Measurements from ENCODE around the gene ALPP. TPM values are rescaled to one million over a fixed set of nuclear protein-coding genes. Genes with fewer than 3 reads are reported as not detected.
"Not testable (repeated sequence)": the region's sequence is repeated elsewhere in the genome, so short reads cannot be mapped to it uniquely, and the experiment has no call there.

Gene ALPP
- total RNA-seq, 2 donors from 2014 or later = not detected

GRCh38 chr2:232406556-232407310, 28.2 kb downstream of the ALPP start, which contains the start of gene ALPG:
Gene ALPG (plus strand): TSS chr2:232406844. CDS start chr2:232406895, 51 bp downstream.
- TF ChIP-seq, protein P1, sequence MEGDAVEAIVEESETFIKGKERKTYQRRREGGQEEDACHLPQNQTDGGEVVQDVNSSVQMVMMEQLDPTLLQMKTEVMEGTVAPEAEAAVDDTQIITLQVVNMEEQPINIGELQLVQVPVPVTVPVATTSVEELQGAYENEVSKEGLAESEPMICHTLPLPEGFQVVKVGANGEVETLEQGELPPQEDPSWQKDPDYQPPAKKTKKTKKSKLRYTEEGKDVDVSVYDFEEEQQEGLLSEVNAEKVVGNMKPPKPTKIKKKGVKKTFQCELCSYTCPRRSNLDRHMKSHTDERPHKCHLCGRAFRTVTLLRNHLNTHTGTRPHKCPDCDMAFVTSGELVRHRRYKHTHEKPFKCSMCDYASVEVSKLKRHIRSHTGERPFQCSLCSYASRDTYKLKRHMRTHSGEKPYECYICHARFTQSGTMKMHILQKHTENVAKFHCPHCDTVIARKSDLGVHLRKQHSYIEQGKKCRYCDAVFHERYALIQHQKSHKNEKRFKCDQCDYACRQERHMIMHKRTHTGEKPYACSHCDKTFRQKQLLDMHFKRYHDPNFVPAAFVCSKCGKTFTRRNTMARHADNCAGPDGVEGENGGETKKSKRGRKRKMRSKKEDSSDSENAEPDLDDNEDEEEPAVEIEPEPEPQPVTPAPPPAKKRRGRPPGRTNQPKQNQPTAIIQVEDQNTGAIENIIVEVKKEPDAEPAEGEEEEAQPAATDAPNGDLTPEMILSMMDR (IDR thresholded peaks at IDR 0.05) = no peak

DNA sequence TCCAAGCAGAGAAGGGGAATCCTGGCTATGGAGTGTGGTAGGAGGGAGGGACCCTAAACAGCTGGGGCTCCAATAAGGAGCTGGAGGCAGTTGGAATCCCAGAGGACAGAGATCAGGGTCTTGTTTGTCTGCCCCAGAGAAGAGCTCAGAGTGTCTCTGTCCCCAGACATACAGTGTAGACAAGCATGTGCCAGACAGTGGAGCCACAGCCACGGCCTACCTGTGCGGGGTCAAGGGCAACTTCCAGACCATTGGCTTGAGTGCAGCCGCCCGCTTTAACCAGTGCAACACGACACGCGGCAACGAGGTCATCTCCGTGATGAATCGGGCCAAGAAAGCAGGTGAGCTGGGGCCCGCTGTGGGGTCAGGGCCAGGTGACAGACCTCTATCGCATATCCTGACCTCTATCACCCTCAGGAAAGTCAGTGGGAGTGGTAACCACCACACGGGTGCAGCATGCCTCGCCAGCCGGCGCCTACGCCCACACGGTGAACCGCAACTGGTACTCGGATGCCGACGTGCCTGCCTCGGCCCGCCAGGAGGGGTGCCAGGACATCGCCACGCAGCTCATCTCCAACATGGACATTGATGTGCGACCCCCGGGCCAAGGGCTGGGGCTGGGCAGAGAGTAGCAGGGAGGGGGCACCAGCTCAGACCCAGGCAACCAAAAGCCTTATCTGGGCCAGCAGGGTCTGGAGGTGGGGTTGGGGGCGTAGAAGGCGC, 29.0 kb downstream of the ALPP start:
- DNase-seq (ENCODE audit: low spot score); H3K4me3 ChIP-seq; H3K36me3 ChIP-seq; H3K9me3 ChIP-seq; H3K4me1 ChIP-seq; H3K27ac ChIP-seq; H3K27me3 ChIP-seq: not testable (repeated sequence)

More at GRCh38 chr2:232406556-232407310, 28.2 kb downstream of the ALPP start, which contains the start of gene ALPG:
- Histone ChIP-seq H3K27ac (no peak within 1 kb of the TSS), H3K9me3 (no peaks in the 10 kb centered on the region), H3K36me3 (no peaks in the 10 kb centered on the region), H3K4me3 (no peak within 1 kb of the TSS), H3K27me3 (no peaks in the 10 kb centered on the region), H3K4me1 (no peaks in the 10 kb centered on the region)
- DNase-seq (ENCODE audit: low spot score) = no peak

- H3K27me3 ChIP-seq, H3K4me1 ChIP-seq: not testable (repeated sequence)
Observed at GRCh38 chr2:232408269-232408668, 29.7 kb downstream of the ALPP start.

GRCh38 chr2:232409617-232410016, 31.1 kb downstream of the ALPP start:
- DNase-seq (ENCODE audit: low spot score); H3K27ac ChIP-seq; H3K4me3 ChIP-seq; H3K27me3 ChIP-seq; H3K36me3 ChIP-seq; H3K4me1 ChIP-seq; H3K9me3 ChIP-seq: not testable (repeated sequence)

More at GRCh38 chr2:232408269-232408668, 29.7 kb downstream of the ALPP start:
- not testable (repeated sequence) for H3K27ac ChIP-seq; H3K9me3 ChIP-seq; DNase-seq (ENCODE audit: low spot score); H3K4me3 ChIP-seq; H3K36me3 ChIP-seq

GRCh38 chr2:232410238-232410900, 31.8 kb downstream of the ALPP start:
- H3K27me3 ChIP-seq = no peaks in the 10 kb centered on the region
- H3K27ac ChIP-seq = no peak overlapping the region
- H3K36me3 ChIP-seq = no peaks in the 10 kb centered on the region
- H3K4me3 ChIP-seq = no peak overlapping the region
- TF ChIP-seq, protein P1 (IDR thresholded peaks at IDR 0.05) = no peak
- no peaks in the 10 kb centered on the region for H3K9me3 ChIP-seq
- DNase-seq (ENCODE audit: low spot score) = no peak
- no peaks in the 10 kb centered on the region for H3K4me1 ChIP-seq

DNA sequence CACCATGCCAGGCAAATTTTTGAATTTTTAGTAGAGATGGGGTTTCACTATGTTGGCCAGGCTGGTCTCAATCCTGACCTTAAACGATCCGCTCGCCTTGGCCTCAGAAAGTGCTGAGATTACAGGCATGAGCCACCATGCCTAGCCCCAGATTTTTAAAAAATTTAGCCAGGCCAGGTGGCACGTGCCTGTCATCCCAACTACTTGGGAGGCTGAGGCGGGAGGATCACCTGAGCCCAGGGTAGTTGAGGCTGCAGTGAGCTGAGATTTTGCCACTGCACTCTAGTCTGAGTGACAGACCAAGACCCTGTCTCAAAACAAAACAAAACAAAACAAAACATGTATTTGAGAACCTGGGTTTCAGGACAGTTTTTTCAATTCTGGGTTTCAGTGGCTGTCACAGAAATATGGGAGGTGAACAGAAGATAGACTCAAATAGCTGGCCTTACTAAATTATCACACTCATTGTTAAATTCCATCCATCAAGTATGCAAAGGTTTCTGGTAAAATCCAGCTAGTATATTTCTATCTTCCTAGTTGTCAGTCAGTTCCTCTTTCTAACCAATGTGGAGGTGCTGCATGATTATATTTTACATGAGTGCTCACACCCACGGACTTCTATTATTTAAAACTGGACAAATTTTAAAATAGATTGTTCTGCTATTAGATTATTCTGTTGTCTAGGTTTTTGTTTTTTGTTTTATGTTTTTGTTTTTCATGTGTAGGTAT, 33.5 kb downstream of the ALPP start:
- TF ChIP-seq, protein P1 (IDR thresholded peaks at IDR 0.05) = no peak
- H3K36me3 ChIP-seq = no peaks in the 10 kb centered on the region
- no peak for DNase-seq (ENCODE audit: low spot score)
- no peaks in the 10 kb centered on the region for H3K27me3 ChIP-seq
- no peak overlapping the region for H3K4me3 ChIP-seq
- H3K27ac ChIP-seq = no peak overlapping the region
- no peaks in the 10 kb centered on the region for H3K4me1 ChIP-seq
- H3K9me3 ChIP-seq = no peaks in the 10 kb centered on the region

All from right atrium auricular region (tissue), 2 donors.